HG03103 (cell line): ENCODE results near the gene NCAM2.

ENCODE experiments used
- ATAC-seq: cut with Tn5 transposase; IDR thresholded peaks from one replicate; pipeline ENCODE4 v1.9.1; 2021; ENCODE audit warnings: low read depth; ENCODE audit not compliant: unreplicated experiment

NCAM2 gene

GRCh38 chr21:20997636-20998455 lies at the start of gene NCAM2:
NCAM2 (plus strand) TSS chr21:20998409.
- ATAC-seq = peak; percentile 61

GRCh38 chr21:20949884-20950283 lies 48.3 kb upstream of the NCAM2 start:
- ATAC-seq = no peak

DNA sequence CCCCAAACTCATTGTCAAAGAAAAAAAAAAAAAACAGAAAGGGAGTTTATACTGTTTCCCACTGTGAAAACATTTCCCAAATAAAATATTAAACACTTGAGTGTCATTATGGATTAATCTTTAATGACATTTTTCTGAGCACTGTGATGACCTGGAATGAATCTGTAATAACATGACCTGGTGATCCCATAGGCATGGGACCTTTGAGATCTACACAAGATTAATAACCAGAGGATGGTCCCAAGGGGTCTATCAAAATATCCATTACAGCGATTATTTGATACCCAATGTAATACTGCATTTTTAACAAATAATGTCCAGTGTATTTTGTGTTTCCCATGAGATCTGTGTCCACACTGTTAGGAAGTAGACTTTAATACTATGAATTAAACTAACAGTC lies 32.4 kb upstream of the NCAM2 start:
- ATAC-seq = no peak

- ATAC-seq = no peak
Measured at GRCh38 chr21:20968391-20968790, 29.8 kb upstream of the NCAM2 start.

- ATAC-seq = no peak
Measured at GRCh38 chr21:20970691-20971090, 27.5 kb upstream of the NCAM2 start.

GRCh38 chr21:20971296-20971921 lies 26.8 kb upstream of the NCAM2 start:
- no peak for ATAC-seq

DNA sequence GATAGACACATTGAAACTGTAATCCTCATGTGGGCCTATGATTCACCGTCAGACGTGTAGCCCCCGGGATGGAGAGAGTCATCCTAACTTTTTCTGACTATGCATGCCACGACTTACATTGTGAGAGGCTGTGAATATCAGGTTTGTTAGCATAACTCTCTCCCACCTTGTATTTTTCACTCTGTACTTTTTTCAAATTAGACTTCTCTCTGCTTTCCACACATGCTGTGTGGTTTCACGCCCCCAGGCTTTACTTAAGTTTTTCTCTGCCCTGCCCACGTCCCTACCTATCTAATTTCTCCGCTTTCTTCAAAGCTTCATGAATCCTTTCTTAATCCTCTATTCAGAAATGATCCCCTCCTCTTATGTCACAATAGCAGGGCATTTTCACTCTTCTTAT lies 3.4 kb upstream of the NCAM2 start:
- ATAC-seq = no peak

DNA sequence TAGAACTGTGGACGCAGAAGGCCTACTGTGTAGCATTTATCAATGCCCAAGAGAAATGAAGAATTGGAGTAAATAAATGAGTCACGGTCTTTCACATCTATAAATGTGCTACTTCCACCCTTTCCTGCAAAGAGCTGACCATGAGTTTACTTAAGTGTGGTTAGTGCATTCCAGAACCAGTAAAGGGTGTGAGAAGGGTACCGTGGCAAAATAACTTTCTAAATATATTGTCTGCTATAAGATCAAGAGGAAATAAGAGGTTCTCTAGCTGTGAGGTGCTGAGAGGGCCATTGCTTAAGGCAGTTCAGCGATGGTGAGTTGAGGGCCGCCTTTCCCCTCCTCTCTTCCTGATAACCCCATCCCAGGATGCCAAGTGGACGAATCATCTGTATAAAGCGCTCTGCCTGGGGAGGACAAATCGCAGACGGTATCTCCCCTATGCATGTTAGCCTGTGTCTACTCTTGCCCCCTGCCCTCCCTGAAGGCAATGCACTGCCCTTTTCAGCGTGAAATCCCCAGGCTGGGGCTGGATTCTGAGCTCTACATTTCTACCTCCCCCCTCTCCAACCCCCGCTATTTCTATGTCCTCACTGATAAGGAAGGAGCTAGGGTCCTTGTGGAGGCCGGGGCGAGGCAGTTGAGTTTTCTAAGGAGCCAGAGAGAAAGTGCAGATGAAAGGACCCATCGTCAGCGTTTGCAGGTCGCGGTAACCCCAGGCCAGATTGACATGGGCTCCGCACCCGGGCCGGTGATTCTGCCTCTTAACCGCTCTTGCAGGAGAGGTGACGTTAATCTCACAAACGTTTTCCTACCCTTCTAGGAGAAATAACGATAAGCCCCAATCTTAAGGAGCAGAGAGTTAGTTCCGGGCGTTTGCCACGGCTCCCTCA lies 1.5 kb upstream of the NCAM2 start:
- ATAC-seq = no peak

DNA sequence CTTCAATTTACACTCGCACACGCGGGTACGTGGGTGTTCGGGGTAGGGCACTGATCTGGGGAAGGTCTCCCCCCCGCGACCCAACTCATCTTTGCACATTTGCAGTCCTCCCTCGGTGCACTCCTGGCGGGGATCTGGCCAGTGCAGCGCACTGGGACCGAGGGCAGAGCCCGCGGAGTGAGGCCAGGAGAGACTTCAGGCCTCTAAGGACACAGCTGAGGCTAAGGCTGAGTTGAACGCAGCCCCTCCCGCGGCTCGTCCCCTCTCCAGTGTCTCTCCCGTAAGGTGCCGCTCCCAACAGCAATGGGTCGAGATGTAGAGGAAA lies 936 bp upstream of the NCAM2 start:
- ATAC-seq = no peak

GRCh38 chr21:20998456-20998789 lies 214 bp downstream of the NCAM2 start:
- ATAC-seq = no peak

DNA sequence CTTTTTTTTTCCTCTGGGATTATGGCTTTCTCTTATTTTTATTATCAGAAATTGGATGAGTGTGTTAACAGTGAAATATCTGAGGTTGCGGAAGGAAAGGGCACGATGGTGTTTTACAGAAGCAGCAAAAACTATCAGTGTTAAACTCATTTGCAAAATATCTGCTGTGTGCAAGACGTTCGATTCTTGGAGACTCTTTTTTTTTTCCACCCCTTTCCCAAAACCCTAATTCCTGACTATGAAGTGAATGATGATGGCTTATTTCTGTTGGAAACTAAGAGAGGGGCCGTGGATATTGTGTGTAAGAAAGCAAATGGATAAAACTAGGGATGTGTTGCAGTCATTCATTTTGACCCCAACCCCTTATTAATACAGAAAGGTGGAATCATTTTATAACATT lies 677 bp downstream of the NCAM2 start:
- ATAC-seq = no peak

GRCh38 chr21:20999659-21000058 lies 1.4 kb downstream of the NCAM2 start:
- no peak for ATAC-seq

GRCh38 chr21:21000591-21001175 lies 2.5 kb downstream of the NCAM2 start:
- ATAC-seq = no peak

DNA sequence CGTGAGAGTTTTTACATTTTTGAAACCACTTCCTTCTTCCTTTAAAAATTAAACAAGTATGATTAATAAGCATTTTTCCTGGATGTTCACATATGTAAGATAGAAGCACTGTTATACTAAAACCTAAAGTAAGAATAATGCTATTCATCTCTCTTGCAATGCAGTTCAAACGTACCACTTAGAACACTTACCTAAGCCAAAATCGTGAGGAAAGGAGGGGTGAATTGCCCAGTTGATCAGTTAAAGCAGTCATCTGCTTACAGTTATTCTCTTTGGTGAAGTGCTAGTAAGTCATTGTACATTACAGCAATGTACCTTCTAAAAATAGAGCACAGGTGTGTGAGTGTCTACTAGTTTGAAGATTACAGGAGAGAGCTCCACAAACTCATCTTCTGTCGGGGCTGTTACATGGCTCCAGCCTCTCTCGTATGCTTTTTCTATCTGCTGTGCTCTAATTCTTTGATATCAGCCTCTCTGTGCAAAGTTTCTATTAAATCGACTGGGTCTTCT lies 3.4 kb downstream of the NCAM2 start:
- ATAC-seq = no peak

GRCh38 chr21:21002153-21002552 lies 3.9 kb downstream of the NCAM2 start:
- no peak for ATAC-seq

DNA sequence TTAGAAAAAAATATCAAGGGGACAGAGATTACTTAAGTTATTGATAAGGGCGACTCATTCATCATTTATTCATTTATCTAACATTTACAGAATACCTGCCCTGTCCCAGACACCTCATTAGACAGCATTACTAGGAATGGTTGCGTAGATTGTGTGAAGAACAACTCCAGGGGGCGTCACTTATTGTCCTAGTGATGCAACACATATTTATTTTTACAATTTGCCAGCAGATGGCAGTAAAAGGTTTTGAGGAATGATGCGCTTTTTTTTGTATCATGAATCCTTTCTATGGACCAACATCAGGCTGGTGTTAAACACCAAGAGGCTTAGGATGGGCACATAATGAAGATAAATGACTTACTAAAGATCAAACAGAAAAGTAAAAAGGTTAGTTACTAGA lies 5.5 kb downstream of the NCAM2 start:
- ATAC-seq = no peak

- ATAC-seq = no peak
Measured at GRCh38 chr21:21007606-21008005, 9.4 kb downstream of the NCAM2 start.

GRCh38 chr21:21010228-21010627 lies 12.0 kb downstream of the NCAM2 start:
- ATAC-seq = no peak

GRCh38 chr21:21010698-21011097 lies 12.5 kb downstream of the NCAM2 start:
- ATAC-seq = no peak

- no peak for ATAC-seq
Measured at GRCh38 chr21:21018821-21019220, 20.6 kb downstream of the NCAM2 start.

DNA sequence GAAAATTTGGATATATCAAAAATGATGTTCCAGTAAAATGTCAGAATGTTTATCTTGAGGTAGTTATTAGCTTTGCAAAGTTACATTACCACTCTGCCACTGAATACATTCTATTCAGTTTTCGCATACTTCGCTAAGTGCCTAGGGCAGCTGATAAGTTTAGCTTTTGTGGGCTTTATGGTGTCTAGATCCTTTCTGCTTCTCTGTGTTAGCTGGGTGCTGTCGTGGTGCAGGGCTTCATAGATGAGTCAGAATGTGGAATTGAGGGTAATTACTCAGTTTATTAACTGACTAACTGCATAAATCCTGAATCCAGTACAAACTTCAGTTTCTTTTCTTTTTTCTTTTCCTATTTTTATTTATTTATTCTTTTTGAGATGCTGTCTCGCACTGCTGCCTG lies 21.5 kb downstream of the NCAM2 start:
- no peak for ATAC-seq
